Mucosa of rectum (tissue), 2 donors: Measurements from ENCODE around the gene ADAM15.

ENCODE experiments used
- H3K27ac ChIP-seq, 2 donors: one replicate each; pipeline ENCODE4 v1.7.0; 2013; ENCODE audit warnings: inconsistent platforms in 2 of 2, low read depth in 2 of 2, low read length in 2 of 2
- H3K27me3 ChIP-seq, 2 donors: one replicate each; pipeline ENCODE4 v1.7.0; 2013; ENCODE audit warnings: low read length in 2 of 2; ENCODE audit not compliant: control insufficient read depth in 2 of 2, insufficient read depth in 2 of 2
- H3K36me3 ChIP-seq, 2 donors: one replicate each; pipeline ENCODE4 v1.7.0; 2013; ENCODE audit warnings: low read length in 2 of 2; ENCODE audit not compliant: control insufficient read depth in 2 of 2, insufficient read depth in 2 of 2
- H3K4me1 ChIP-seq, 2 donors: one replicate each; pipeline ENCODE4 v1.7.0; 2013; ENCODE audit warnings: low read length in 2 of 2, mild to moderate bottlenecking in 1 of 2; ENCODE audit not compliant: control insufficient read depth in 2 of 2, insufficient read depth in 2 of 2
- H3K4me3 ChIP-seq, 2 donors: one replicate each; pipeline ENCODE4 v1.7.0; 2013; ENCODE audit warnings: low read length in 2 of 2
- H3K9ac ChIP-seq, 2 donors: one replicate each; pipeline ENCODE4 v1.7.0; 2013; ENCODE audit warnings: low read length in 2 of 2, low read depth in 1 of 2, mild to moderate bottlenecking in 1 of 2
- H3K9me3 ChIP-seq, 2 donors: one replicate each; pipeline ENCODE4 v1.7.0; 2013; ENCODE audit warnings: low read length in 2 of 2; ENCODE audit not compliant: control insufficient read depth in 2 of 2
- donor health status: healthy.
- donor health status: Normal muscosa, but diverticular disease.

ADAM15 gene

DNA sequence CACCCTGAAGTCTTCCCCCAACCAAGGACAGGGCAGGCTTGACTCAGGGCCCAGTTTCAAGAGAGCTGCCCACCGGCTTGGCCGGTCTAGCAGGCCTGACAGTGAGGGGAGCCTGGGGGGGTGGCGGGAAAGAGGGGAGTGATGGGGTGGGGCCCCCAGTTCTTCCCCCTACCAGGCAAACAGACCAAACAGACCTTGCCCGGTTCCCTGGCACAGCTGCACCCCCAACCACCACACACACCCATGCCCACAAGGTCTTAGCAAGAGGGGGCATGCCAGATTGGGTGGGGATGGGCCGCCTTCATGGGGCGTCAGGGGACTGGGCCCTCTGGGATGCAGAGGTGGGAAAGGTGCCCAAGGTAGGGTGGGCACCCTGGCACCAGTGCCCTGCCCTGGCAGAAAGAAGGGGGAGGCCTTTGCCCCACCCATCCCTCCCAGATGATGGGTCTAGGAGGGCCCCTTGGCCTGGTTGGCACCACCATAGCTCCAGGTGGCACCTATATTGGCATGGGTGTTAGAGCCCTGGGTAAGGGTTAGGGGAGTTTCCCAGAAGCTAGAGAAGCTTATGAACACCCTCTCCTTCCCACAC lies 39.6 kb upstream of the ADAM15 start:
- H3K4me3 ChIP-seq = peak overlapping the region; percentile 50 to 67
- peak overlapping the region; percentile 98 to 99 for H3K27ac ChIP-seq
- peaks cover 37 to 40% of the 10 kb centered on the region in 2 donors for H3K36me3 ChIP-seq
- H3K27me3 ChIP-seq = no peaks in the 10 kb centered on the region
- H3K9me3 ChIP-seq = no peaks in the 10 kb centered on the region
- H3K4me1 ChIP-seq = peaks cover 64 to 78% of the 10 kb centered on the region in 2 donors
- peak overlapping the region; percentile 58 to 60 for H3K9ac ChIP-seq

DNA sequence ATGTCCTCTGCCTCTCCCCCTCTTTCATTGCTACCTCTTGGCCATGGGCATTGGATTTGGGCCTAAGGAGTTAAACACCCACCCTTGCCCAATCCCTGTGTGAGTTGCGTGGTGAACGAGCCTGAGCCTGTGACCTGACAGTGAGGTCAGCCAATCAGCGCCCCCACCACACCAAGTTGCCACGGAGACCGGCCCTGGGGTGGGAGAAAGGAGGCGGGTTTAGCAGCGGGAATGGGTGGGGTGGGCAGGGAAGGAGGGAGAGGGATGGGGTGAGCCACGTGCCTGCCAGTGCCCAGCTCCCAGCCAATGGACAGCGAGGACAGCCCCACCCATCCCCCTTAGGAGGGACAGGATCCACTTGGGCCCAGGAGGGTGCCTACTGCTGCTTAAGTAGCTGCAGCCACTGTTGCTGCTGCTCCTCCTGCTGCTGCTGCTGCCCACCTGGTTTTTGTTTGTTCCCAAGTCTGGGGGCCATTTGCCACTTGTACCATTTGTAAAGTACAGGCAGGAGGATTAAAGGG lies 39.0 kb upstream of the ADAM15 start:
- Histone ChIP-seq H3K4me1 (peaks cover 64 to 78% of the 10 kb centered on the region in 2 donors), H3K9ac (peak overlapping the region; percentile 60), H3K27ac (peak overlapping the region; percentile 98 to 99)

DNA sequence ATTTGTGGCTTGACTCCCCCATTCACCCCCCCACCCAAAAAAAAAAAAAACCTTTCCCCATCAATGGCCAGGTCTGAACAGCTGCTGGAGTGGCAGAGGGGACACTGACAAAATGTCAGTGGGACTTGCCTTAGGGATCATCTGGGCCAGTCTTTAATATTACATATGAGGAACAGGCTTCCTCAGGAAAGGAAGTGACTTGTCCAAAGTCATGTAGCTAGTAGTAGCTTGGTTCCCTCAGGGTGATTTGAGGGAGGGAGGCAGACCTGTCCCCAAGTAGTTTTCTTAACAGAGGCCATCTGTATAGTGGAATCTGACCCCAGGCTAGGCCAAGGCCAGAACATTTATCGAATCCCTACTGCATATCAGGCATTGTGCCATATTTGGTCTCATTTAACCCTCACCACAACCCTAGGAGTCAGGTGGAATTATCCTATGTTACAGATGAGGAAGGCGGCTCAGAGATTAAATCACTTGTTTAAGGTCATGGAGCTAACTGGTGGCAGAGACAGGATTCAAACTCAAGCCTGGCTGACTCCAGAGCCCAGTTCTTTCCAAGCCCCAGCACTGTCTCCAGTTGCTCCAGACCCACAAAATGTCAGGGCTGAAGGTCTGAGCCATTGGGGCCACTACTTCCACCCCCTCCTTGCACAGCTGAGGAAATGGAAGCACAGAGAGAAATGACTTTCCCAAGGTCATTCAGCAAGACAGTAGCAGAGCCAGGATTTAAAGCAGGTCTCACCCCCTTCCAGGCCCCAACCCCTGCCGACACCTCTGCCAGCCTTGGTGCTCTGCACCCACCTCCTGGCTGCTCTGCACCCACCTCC lies 38.1 kb upstream of the ADAM15 start:
- H3K4me3 ChIP-seq = no peak overlapping the region
- no peaks in the 10 kb centered on the region for H3K27me3 ChIP-seq
- peak overlapping the region; percentile 60 for H3K9ac ChIP-seq
- H3K9me3 ChIP-seq = no peaks in the 10 kb centered on the region
- H3K4me1 ChIP-seq = peaks cover 62 to 75% of the 10 kb centered on the region in 2 donors
- peak overlapping the region; percentile 98 to 99 for H3K27ac ChIP-seq
- peaks cover 39 to 41% of the 10 kb centered on the region in 2 donors for H3K36me3 ChIP-seq

More for the DNA sequence above, 39.0 kb upstream of the ADAM15 start:
- Histone ChIP-seq H3K27me3 (no peaks in the 10 kb centered on the region), H3K9me3 (no peaks in the 10 kb centered on the region), H3K36me3 (peaks cover 39 to 41% of the 10 kb centered on the region in 2 donors), H3K4me3 (peak overlapping the region in 1 of 2 donors; percentile 50)

DNA sequence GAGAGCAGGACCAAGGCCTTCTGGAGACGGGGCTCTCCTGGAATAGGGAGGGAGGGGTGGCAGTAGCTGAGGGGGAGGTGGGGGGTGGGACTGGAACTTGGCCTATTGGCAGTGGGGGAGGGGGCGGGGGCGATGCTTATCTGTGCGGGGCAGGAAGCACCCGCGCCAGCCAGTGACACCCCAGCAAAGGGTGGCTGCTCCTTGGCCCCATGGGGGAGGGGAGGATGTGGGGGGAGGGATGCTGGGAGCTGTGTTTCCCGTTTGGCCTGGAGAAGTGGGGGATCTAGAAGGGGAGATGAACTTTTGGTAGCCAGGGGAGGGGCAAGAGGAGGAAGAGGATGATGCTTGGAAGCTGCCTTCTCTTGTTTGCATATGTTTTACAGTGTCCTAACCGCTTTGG lies 37.5 kb upstream of the ADAM15 start:
- H3K27me3 ChIP-seq = no peaks in the 10 kb centered on the region
- peak overlapping the region; percentile 98 to 99 for H3K27ac ChIP-seq
- H3K36me3 ChIP-seq = peaks cover 39 to 43% of the 10 kb centered on the region in 2 donors
- peak overlapping the region in 1 of 2 donors; percentile 60 for H3K9ac ChIP-seq
- H3K4me1 ChIP-seq = peaks cover 63 to 73% of the 10 kb centered on the region in 2 donors
- H3K9me3 ChIP-seq = no peaks in the 10 kb centered on the region
- H3K4me3 ChIP-seq = no peak overlapping the region

DNA sequence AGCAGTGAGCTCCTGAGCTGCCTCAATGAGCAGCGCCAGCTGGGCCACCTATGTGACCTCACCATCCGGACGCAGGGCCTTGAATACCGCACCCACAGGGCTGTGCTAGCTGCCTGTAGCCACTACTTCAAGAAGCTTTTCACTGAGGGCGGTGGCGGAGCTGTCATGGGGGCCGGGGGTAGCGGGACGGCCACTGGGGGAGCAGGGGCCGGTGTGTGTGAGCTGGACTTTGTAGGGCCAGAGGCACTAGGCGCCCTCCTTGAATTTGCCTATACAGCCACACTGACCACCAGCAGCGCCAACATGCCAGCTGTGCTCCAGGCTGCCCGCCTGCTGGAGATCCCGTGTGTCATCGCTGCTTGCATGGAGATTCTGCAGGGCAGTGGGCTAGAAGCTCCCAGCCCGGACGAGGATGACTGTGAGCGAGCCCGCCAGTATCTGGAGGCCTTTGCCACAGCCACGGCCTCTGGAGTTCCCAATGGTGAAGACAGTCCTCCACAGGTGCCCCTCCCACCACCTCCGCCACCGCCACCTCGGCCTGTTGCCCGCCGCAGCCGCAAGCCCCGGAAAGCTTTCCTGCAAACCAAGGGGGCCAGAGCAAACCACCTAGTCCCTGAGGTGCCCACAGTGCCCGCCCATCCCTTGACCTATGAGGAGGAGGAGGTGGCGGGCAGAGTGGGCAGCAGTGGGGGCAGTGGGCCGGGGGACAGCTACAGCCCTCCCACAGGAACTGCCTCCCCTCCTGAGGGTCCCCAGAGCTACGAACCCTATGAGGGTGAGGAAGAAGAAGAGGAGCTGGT lies 36.2 kb upstream of the ADAM15 start:
- H3K4me3 ChIP-seq = no peak overlapping the region
- H3K27ac ChIP-seq = peak overlapping the region; percentile 92 to 93
- no peaks in the 10 kb centered on the region for H3K9me3 ChIP-seq
- peaks cover 39 to 50% of the 10 kb centered on the region in 2 donors for H3K36me3 ChIP-seq
- no peaks in the 10 kb centered on the region for H3K27me3 ChIP-seq
- H3K9ac ChIP-seq = no peak overlapping the region
- peaks cover 61 to 62% of the 10 kb centered on the region in 2 donors for H3K4me1 ChIP-seq

DNA sequence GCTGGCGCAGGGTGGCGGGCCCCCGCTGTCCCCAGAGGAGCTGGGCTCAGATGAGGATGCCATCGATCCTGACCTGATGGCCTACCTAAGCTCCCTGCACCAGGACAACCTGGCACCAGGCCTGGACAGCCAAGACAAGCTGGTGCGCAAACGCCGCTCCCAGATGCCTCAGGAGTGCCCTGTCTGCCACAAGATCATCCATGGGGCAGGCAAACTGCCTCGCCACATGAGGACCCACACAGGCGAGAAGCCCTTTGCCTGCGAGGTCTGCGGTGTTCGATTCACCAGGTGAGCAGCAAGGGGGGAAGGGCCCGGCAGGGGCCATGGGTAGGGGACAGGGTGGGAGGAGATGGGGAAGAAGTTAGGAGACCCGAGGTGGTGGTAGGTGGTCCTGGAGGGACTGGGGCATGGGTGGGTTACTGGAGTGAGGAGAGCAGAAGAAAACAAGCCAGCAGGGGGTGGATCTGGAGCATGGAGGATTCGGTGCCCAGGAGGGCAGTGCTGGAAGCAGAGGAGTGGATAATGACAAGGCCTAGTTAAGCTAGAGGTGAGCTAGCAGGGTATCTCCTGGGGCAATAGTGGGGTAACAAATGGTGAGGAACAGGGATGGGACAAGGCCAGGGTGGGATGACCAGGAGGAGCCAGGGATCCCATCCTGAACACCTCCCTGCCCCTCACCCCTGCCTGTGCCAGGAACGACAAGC lies 35.4 kb upstream of the ADAM15 start:
- Histone ChIP-seq H3K4me3 (no peak overlapping the region), H3K27me3 (no peaks in the 10 kb centered on the region), H3K36me3 (peaks cover 39 to 45% of the 10 kb centered on the region in 2 donors), H3K9ac (peak overlapping the region in 1 of 2 donors; percentile 74), H3K4me1 (peaks cover 53 to 55% of the 10 kb centered on the region in 2 donors), H3K9me3 (no peaks in the 10 kb centered on the region), H3K27ac (peak overlapping the region; percentile 92 to 93)

DNA sequence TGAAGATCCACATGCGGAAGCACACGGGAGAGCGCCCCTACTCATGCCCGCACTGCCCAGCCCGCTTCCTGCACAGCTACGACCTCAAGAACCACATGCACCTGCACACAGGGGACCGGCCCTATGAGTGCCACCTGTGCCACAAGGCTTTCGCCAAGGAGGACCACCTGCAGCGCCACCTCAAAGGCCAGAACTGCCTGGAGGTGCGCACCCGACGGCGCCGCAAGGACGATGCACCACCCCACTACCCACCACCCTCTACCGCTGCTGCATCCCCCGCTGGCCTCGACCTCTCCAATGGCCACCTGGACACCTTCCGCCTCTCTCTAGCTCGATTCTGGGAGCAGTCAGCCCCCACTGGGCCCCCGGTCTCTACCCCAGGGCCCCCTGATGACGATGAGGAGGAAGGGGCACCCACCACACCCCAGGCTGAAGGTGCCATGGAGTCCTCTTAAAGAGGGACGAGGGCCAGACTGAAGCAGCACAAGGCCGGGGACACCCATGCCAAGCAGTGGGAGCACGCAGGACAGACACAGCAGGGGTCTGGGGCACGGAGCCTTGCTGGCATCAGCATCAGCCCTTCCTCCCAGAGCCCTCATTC lies 34.8 kb upstream of the ADAM15 start:
- Histone ChIP-seq H3K4me3 (no peak overlapping the region), H3K4me1 (peaks cover 47 to 49% of the 10 kb centered on the region in 2 donors), H3K27ac (peak overlapping the region; percentile 92 to 93), H3K36me3 (peaks cover 36 to 41% of the 10 kb centered on the region in 2 donors), H3K9ac (peak overlapping the region; percentile 70 to 74), H3K27me3 (no peaks in the 10 kb centered on the region), H3K9me3 (no peaks in the 10 kb centered on the region)

DNA sequence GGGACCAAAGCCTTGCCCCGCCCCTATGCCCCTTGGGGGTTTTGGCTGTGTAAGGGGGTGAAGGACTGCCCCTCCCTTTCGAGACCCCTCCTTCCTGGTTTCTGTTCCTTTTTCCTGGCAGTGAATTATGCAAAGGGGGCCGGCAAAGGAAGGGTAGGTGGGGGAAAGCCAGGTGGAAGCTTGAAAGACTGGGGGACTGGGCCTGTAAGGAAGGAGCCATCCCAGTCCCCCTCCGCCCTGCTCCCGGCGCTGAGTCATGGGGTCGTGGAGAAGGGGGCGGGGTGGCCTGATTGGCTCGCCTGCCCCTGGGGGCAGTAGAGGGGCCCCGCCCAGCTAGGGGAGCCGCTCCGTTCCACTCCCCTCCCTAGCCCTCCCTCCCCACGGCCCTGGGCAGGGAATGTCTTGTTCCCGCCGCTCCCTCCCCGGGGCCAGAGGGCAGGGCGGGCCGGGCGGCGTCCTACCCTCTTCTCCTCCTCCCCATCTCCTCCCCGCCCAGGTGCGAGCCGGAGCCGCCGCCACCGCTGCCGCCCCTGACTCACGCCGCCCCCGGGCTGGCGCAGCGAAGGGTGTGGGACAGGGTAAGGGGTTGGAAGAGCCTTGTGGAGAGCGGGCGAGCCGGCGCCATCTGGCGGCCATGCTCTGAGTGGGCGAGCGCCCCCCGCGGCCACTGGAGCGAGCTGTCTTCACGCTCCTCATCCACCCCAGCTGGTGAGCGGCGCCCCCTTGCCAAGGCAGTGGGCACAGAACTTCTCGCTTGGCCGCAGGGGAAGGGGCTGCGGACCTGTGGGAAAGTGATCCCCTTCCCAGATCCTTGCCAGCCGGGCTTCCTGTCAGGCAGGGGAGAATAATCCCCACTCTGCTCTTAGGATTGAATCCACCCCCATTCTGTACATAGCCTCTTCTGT lies 33.8 kb upstream of the ADAM15 start:
- peak overlapping the region; percentile 70 to 74 for H3K9ac ChIP-seq
- no peaks in the 10 kb centered on the region for H3K27me3 ChIP-seq
- peak overlapping the region; percentile 36 to 59 for H3K4me3 ChIP-seq
- peaks cover 36 to 41% of the 10 kb centered on the region in 2 donors for H3K36me3 ChIP-seq
- H3K27ac ChIP-seq = peak overlapping the region; percentile 92 to 93
- peaks cover 37 to 41% of the 10 kb centered on the region in 2 donors for H3K4me1 ChIP-seq
- no peaks in the 10 kb centered on the region for H3K9me3 ChIP-seq
